ENCODE results near the gene HACD2.

Gene HACD2

GRCh38 chr3:123486460-123486859 is 98.4 kb downstream of the HACD2 start:
- no peak for DNase-seq (ENCODE audit: low read depth in 1 of 2, low spot score in 1 of 2)

- no peak for DNase-seq (ENCODE audit: low read depth in 1 of 2, low spot score in 1 of 2)
Observed at GRCh38 chr3:123485551-123485950, 99.3 kb downstream of the HACD2 start.

DNA sequence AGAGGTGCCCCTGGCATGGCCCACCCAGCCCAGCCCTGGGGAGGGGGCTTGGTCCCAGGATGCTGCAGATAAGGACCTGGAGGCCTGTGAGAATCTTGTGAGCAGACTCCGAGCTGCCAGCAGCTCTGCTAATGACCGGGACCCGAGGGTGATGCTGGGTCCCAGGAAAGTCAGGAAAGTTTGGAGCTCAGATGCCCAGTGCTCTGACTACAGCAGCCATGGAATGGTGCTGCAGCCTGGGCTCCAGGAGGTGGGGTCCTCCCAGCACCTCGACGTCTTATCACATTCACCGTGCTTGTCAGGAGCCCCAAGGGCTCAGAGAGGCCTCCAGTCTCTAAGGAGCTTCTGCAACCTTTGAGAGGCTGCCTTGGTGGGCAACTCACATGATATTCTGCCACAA is 101.7 kb downstream of the HACD2 start:
- DNase-seq (ENCODE audit: low read depth in 1 of 2, low spot score in 1 of 2): no peak

DNA sequence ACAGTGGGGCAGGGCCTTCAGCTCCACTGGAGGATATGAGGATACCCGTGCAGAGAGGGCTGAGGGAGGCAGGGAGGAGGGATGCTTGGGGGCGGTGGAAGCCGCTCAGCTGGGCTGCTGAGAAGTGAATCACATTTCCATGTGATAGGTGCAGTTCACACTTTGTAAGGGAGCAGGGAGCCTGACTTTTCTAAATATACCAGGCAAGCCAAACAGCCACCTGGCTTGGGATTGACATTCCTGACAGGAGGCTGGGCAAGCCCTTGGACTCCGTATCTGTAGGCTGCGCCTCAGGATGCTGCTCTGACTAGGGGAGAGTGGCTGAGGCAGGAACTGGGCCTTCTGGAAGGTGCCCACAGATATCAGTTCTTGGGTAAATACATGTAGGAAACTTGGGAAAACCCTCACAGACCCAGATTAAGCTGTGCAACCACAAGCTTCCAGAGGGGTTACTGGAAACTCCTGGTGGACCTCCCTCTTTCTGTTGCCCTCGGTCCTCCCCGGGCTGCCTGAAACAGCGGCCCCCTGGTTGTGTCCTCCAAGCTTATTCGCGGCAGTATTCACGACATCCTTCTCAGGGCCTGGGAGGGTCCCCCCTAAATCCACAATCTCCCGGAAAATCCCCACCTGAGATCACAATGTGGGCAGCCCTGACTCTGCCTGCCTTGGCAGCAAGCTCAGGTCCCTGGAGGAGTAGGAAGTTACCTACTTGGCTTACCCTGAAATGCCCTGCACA is 103.0 kb downstream of the HACD2 start:
- no peak for DNase-seq (ENCODE audit: low read depth in 1 of 2, low spot score in 1 of 2)

DNA sequence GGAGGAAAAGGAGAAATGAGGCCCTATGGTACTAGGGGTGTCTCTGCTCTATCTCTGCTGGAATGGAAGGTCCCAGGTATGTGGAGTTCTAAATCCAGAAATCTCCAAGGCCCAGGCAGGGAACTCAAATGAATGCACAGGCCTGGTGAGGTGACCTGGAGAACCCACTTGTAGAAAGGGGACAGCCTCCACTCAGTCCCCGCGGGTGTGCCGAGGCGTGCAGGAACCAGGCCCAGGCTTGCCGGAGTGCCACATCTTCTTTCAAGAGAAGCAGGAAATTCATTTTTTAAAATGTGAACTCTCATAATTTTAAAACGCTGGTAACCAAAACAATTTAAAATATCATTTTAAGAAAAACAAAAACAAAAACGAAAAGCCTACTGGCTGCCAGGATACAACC is 103.8 kb downstream of the HACD2 start:
- DNase-seq (ENCODE audit: low read depth in 1 of 2, low spot score in 1 of 2): no peak

GRCh38 chr3:123480428-123480827 is 104.4 kb downstream of the HACD2 start:
- DNase-seq (ENCODE audit: low read depth in 1 of 2, low spot score in 1 of 2): no peak

- no peak for DNase-seq (ENCODE audit: low read depth in 1 of 2, low spot score in 1 of 2)
Observed at GRCh38 chr3:123479891-123480290, 105.0 kb downstream of the HACD2 start.

GRCh38 chr3:123478314-123478713 is 106.5 kb downstream of the HACD2 start:
- DNase-seq (ENCODE audit: low read depth in 1 of 2, low spot score in 1 of 2): no peak

DNA sequence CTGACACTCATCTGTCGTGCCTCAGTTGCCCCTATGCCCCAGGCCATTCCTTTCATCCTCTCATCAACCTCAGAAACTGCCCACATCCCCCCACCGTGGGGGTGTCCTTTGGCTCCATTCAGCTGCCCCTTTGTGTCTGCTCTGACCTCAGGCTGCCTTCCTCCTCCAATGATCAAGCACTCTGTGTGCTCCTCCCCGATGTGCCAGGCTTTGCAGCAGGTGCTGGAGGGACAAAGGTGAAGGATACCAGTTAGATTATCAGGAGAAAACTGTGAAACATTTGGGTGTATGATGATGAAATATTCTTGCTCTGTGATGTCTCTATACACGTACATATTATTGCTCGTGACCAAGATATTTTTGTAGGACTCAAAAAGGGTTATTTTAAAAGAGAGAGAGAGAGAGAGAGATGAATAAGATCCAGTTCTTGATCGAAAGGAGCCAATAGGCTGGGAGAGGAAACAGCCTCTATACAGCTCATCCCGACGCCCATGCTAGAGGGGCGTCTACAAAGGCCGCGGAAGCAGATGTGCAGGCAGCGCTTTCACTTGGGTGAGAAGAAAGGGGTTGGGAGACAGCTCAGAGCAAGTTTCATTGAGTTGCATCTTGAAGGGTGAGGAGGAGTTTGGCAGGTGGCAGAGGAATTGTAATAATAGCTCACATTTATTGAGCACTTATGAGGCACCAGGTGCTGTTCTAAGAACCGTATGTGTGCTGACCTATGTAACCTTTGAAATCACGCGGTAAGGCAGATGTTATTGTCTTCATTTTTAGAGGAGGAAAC is 107.7 kb downstream of the HACD2 start:
- DNase-seq (ENCODE audit: low read depth in 1 of 2, low spot score in 1 of 2): no peak

DNA sequence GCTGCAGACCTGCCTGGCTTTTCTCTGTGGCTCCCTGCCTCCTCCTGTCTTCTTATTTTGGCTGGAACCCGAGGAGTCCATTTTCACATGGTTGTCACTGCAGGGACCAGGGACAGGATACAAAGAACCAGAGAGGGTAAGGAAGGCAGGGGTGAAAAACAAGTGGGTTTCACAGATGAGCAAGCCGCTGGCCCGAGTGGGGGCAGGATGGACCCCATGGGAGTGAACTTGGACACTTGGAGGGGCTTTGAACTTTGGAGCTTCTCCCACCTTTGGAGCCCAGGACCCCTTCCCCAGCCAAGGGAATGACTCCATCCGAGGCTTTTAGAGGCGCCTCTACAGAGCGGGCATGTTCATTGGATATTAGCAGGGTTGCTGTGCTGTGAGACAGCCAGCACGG is 109.1 kb downstream of the HACD2 start:
- no peak for DNase-seq (ENCODE audit: low read depth in 1 of 2, low spot score in 1 of 2)

DNA sequence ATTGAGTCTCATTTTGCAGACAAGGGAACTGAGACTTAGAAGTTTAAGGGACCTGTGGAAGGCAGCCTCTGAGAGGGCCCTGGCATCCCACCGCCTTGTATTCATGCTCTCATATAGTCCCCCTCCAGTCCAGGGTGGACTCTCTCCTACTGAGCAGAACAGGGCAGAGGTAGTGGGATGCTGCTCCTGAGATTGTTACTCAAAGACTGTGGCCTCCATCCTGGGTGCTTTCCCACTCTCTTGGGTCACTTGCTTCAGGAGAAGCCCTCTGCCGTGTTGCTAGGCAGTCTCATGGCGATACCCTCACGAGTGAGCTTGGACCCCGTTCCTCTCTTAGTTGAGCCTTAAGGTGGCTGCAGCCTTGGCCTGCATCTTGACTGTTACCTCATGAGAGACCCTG is 113.7 kb downstream of the HACD2 start:
- DNase-seq (ENCODE audit: low read depth in 1 of 2, low spot score in 1 of 2): no peak

DNA sequence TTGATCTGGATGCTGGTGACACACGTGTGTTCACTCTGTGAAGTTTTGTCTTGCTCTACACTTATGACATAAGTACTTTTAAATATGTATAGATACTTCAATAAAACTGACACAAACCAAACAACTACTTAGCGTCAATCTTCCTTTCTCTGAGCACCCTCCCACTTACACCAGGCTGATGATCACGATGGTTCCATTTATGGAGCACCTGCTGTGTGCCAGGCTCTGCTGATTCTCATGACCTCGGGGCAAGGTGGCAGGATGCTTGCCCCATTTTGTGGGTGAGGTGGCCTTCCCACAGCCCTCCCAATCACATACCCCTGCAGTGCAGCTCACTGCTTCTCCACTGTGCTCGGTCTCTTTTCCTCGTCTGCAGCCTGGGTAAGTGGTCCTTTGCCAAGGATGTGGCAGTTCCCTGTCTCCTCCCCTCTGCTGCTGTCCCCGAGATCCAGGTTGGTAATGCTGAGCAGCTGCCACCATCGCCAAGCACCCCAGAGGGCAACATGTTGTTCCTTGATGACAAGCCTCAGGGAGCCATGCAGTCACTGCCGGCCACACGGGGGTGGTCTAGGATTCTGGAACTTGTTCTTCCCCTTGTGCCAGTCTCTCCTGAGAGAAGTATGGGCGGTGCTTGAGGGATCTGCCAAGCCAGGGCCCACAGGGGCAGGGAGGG is 115.4 kb downstream of the HACD2 start:
- no peak for DNase-seq (ENCODE audit: low read depth in 1 of 2, low spot score in 1 of 2)

DNA sequence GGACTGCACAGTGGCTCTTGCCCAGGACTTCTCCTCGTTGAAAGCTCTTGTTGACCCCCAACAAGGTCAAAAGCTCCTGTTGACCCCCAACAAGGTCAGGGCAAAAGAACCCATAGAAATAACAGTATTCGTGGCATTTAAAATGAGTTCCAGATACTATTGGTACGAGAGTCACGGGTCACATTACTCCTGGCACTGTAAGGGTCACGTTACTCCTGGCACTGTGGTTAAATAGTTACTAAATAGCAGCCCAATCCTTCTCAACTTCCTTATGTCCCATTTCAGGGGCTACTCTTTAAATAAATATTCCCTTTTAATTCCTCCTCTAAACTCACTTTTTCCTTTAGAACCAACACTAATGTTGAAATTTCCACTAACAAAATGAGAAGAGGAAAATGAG is 117.8 kb downstream of the HACD2 start:
- DNase-seq (ENCODE audit: low read depth in 1 of 2, low spot score in 1 of 2): no peak

- no peak for DNase-seq (ENCODE audit: low read depth in 1 of 2, low spot score in 1 of 2)
Observed at GRCh38 chr3:123464211-123464610, 120.6 kb downstream of the HACD2 start.

GRCh38 chr3:123459862-123460261 is 125.0 kb downstream of the HACD2 start:
- DNase-seq (ENCODE audit: low read depth in 1 of 2, low spot score in 1 of 2): no peak

DNA sequence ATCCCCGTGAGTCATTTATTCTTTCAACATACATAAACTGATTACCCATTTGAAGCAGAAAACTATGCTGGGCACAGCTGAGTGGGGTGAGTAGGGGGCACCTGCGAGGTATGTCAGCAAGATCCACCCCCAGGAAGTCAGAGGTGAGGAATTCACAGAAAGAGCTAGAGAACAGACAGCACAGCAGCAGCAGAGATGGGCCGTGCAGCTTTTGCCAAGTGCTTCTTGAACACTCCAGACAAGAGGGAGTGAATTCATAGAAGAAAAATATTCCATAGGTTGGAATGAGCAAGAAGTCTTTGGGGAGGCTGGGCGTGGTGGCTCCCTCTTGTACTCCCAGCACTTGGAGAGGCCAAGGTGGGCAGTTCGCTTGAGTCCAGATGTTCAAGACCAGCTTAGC is 126.6 kb downstream of the HACD2 start:
- DNase-seq (ENCODE audit: low read depth in 1 of 2, low spot score in 1 of 2): no peak

DNA sequence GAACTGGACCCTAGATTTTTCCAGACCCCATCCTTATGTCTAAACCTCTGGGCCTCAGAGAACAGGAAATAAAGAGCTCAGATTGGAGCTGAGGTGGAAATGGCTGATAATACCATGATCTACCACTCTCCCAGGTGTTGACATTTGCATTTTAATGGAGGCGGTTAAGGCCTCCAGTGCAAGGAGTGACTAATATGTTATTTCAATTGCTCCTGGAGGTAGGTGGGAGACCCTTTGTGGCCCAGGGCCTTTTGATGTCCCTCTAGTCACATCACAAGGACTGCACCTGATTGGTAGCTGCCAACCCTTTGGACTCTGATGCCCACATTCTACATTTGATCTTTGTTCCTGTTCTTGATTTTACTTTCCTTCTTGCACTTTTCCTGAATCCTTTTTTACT is 127.0 kb downstream of the HACD2 start:
- no peak for DNase-seq (ENCODE audit: low read depth in 1 of 2, low spot score in 1 of 2)

- no peak for DNase-seq (ENCODE audit: low read depth in 1 of 2, low spot score in 1 of 2)
Observed at GRCh38 chr3:123453675-123454074, 131.2 kb downstream of the HACD2 start.

DNA sequence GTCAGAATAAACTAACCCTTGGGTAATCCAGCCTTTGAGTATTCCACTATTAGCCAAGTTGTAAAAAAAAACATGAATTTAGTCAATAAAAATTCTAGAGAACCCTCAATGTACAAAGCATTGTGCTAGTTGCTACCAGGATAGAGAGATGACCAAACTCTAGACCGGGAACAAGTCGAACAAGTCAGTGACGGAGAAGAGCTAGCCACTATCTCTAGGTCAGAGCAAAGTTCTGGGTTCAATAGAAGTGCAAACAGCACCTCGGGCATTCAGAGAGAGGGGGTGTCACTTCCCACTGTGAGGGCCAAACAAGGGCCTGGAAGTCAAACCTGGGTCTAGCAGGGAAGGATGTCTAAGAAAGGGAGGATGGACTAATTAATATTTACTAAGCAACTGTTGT is 133.7 kb downstream of the HACD2 start:
- no peak for DNase-seq (ENCODE audit: low read depth in 1 of 2, low spot score in 1 of 2)

- DNase-seq (ENCODE audit: low read depth in 1 of 2, low spot score in 1 of 2): no peak
Observed at GRCh38 chr3:123449997-123450604, 134.8 kb downstream of the HACD2 start.

DNA sequence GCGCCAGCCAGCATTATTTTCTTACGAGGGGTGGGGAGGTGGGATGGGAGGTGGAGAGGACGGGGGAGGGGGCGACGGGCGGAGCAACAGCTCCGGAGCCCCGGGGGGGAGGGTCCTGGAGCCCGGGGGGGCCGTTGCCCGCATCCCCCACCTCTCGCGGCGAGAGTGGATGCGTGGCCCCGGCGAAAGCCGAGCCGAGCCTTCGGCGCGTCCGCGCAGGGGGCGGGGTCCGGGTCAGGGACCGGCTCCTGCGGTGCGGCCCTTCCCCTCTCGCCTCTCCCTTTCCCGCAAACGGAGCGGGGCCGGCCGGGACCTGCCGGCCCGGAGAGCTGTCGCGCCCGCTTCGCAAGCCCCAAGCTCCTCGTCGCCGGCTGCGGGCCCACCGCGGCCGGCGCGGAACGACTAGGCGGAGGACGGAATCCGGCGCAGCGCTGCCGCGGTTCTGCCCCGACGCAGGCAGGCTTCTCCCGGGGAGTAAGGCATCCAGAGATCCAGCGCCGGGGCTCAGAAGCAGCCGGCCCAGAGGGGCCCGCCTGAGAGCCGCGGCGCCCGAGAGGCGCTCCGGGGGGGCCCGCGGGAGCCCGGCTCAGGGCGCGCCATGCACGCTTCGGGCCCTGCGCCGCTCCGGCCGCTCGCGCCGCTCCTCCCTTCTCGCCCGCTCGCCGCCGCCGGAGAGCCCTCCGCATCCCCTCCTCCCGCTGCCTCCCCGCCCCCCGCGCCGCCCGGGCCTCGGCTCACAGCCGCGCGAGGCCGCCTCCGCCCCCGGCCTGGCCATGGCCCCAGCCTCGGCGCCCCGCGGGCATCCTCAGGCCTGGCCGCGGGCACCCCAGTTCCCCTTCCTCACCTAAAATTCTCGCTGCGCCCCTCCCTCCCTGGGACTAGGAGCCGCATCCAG is 135.5 kb downstream of the HACD2 start:
- no peak for DNase-seq (ENCODE audit: low read depth in 1 of 2, low spot score in 1 of 2)

Measured in activated T-helper 1 cell treated with anti-CD3 and anti-CD28 coated beads, Interleukin-2, amount 50 U/mL, for 16 hours (primary cell).